GM23338 (cell line): Measurements from ENCODE around the gene ANXA3.

Source experiments
- CTCF ChIP-seq, 2 experiments: fragments of 200-600 bp in 1 of 2; sonication (generic) in 1 of 2; conservative IDR thresholded peaks; 2 replicates each; pipeline versions ENCODE4 v1.5.1 to v1.6.1; 2016 to 2017; ENCODE audit warnings: antibody characterized with exemption in 2 of 2, low read depth in 2 of 2, mild to moderate bottlenecking in 2 of 2, moderate library complexity in 1 of 2
- EZH2 ChIP-seq: fragments of 200-600 bp; sonication (generic); IDR thresholded peaks from one replicate; pipeline ENCODE4 v1.8.0; 2017; ENCODE audit warnings: antibody characterized with exemption, mild to moderate bottlenecking, low read depth; ENCODE audit not compliant: unreplicated experiment
- JUNB ChIP-seq: IDR thresholded peaks from one replicate; pipeline ENCODE4 v1.6.1; 2016; ENCODE audit warnings: antibody characterized with exemption; ENCODE audit not compliant: unreplicated experiment
- ZNF331 ChIP-seq: fragments of 250-450 bp; sonication (Bioruptor Pico); IDR thresholded peaks from 2 replicates; pipeline ENCODE4 v1.5.0; 2020; ENCODE audit warnings: low read depth, mild to moderate bottlenecking, moderate library complexity

- TF ChIP-seq CTCF (conservative IDR thresholded peaks at IDR 0.05; ENCODE audit: low read depth in 2 of 2) (no peak), ZNF331 (CRISPR knock-in tag) (no peak), JUNB (no peak), EZH2 (no peak)
These were observed 20.2 kb downstream of the ANXA3 start for GRCh38 chr4:78571804-78572203.
